Measurements from ENCODE around the gene HADH.

The HADH gene

GRCh38 chr4:108031427-108032083, 41.9 kb downstream of the HADH start:
- H3K4me3 Mint-ChIP-seq = no peak overlapping the region
- H3K27me3 Mint-ChIP-seq (ENCODE audit: low read depth) = no peaks in the 10 kb centered on the region
- H3K4me1 Mint-ChIP-seq (ENCODE audit: low read depth) = peaks cover 55% of the 10 kb centered on the region
- H3K27ac Mint-ChIP-seq = peak overlapping the region; percentile 88
- H3K9me3 Mint-ChIP-seq = peaks cover 3% of the 10 kb centered on the region
- H3K36me3 Mint-ChIP-seq (ENCODE audit: low read depth) = peaks cover 29% of the 10 kb centered on the region

- Mint-ChIP-seq H3K9me3 (peaks cover 3% of the 10 kb centered on the region), H3K27me3 (ENCODE audit: low read depth) (no peaks in the 10 kb centered on the region), H3K4me3 (no peak overlapping the region), H3K36me3 (ENCODE audit: low read depth) (peaks cover 23% of the 10 kb centered on the region), H3K27ac (no peak overlapping the region), H3K4me1 (ENCODE audit: low read depth) (peaks cover 58% of the 10 kb centered on the region)
Observed at GRCh38 chr4:108033348-108033747, 43.7 kb downstream of the HADH start.

DNA sequence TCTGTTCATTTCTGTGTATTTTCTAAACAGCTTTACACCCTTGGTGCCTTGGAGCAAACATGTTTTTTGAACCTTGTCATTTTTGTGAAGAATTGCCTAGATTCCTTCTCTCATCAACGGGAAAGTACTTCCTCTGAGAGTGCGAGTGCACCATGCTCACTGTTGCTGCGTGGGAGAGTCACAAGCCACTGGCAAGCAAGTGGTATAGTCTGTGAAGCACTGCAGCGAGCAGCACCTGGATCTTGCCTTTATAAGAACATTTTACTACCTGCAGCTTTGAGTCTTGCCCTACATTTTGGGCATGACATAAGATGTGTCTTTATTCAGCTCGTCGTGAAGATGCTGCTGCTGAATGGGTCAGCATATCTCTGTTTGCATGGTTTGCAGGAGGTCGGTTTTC, 44.9 kb downstream of the HADH start:
- H3K9me3 Mint-ChIP-seq = peaks cover 3% of the 10 kb centered on the region
- peaks cover 49% of the 10 kb centered on the region for H3K4me1 Mint-ChIP-seq (ENCODE audit: low read depth)
- H3K4me3 Mint-ChIP-seq = peak overlapping the region; percentile 49
- H3K36me3 Mint-ChIP-seq (ENCODE audit: low read depth) = peaks cover 19% of the 10 kb centered on the region
- H3K27me3 Mint-ChIP-seq (ENCODE audit: low read depth) = no peaks in the 10 kb centered on the region
- H3K27ac Mint-ChIP-seq = no peak overlapping the region

DNA sequence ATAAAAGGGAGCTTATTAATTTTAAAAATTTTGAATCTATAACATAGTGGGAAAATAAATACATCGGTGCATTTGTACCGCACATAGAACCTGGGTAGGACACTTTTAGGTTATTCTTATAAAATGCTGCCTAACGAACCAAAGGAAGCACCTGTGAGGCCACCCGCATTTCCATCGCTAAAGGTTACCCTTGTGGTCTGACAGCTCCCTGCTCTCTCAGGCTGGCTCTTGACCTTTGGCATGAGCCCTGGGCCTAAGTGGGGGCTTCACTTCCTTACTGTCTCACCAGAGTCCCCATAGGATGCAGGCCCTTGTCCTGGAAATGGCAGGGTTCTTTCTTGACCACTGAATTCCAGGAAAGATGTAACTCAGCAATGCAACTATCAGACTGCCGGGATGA, 46.0 kb downstream of the HADH start:
- peaks cover 38% of the 10 kb centered on the region for H3K4me1 Mint-ChIP-seq (ENCODE audit: low read depth)
- peaks cover 19% of the 10 kb centered on the region for H3K36me3 Mint-ChIP-seq (ENCODE audit: low read depth)
- H3K4me3 Mint-ChIP-seq = peak overlapping the region; percentile 37
- peaks cover 8% of the 10 kb centered on the region for H3K9me3 Mint-ChIP-seq
- no peaks in the 10 kb centered on the region for H3K27me3 Mint-ChIP-seq (ENCODE audit: low read depth)
- H3K27ac Mint-ChIP-seq = peak overlapping the region; percentile 90

DNA sequence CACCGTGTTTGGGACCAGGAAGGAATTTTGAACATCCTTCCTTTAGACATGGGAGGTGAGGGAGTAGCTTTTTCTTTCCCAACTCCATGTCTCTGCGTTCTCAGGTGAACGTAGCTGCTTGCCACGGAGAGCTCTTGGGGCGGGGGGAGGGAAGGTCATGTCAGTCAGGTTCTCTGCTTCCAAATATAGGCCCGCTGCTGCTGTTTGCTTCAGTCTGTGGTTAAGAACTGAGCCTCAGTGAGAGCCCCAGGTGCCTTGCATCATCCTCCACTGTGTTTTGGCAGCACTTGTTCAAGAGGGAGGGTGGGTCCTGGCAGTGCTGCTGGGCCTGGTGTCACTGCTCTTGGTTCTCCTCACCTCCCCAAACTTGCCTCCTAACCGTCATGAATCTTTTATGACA, 46.5 kb downstream of the HADH start:
- Mint-ChIP-seq H3K4me3 (peak overlapping the region; percentile 15), H3K27ac (peak overlapping the region; percentile 90), H3K9me3 (peaks cover 8% of the 10 kb centered on the region), H3K4me1 (ENCODE audit: low read depth) (peaks cover 34% of the 10 kb centered on the region), H3K36me3 (ENCODE audit: low read depth) (peaks cover 17% of the 10 kb centered on the region), H3K27me3 (ENCODE audit: low read depth) (no peaks in the 10 kb centered on the region)

DNA sequence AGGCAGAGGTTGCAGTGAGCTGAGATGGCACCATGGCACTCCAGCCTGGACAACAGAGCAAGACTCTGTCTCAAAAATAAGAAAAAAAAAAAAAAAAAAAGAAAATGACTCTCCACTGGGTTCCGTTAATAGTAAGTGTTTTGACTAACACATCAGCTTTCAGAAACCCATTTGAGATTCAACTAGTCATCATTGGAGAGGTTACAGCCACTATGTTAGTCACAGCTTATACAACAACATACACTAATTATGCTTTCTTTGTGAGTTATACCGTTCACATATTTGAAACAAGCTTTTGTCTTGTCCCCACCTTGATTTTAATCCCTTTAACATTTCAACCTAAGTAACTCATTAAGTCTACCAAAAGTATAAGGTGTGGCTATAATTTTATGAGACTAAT, 48.2 kb downstream of the HADH start:
- no peak overlapping the region for H3K4me3 Mint-ChIP-seq
- H3K36me3 Mint-ChIP-seq (ENCODE audit: low read depth) = peaks cover 12% of the 10 kb centered on the region
- H3K27me3 Mint-ChIP-seq (ENCODE audit: low read depth) = no peaks in the 10 kb centered on the region
- peaks cover 30% of the 10 kb centered on the region for H3K4me1 Mint-ChIP-seq (ENCODE audit: low read depth)
- H3K9me3 Mint-ChIP-seq = peaks cover 5% of the 10 kb centered on the region
- no peak overlapping the region for H3K27ac Mint-ChIP-seq

DNA sequence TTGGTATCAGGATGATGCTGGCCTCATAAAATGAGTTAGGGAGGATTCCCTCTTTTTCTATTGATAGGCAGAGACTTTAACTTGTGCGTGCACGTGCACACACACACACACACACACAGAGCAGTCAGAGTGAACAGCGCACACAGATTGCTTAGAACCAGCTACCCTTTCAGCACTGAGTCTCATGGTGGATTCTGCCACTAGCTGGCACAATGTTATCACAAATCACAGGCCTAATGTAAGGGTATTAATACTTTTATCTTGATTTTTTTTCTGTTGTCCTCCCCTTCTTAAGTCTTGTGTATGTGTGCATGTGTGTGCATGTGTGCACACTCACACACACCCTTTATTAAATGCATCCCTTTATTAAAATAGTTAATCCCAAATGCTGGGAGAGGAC, 53.2 kb downstream of the HADH start:
- peaks cover 28% of the 10 kb centered on the region for H3K36me3 Mint-ChIP-seq (ENCODE audit: low read depth)
- no peak overlapping the region for H3K27ac Mint-ChIP-seq
- H3K9me3 Mint-ChIP-seq = peaks cover 5% of the 10 kb centered on the region
- H3K4me3 Mint-ChIP-seq = no peak overlapping the region
- H3K4me1 Mint-ChIP-seq (ENCODE audit: low read depth) = peaks cover 25% of the 10 kb centered on the region
- no peaks in the 10 kb centered on the region for H3K27me3 Mint-ChIP-seq (ENCODE audit: low read depth)

- Mint-ChIP-seq H3K4me3 (no peak overlapping the region), H3K27me3 (ENCODE audit: low read depth) (no peaks in the 10 kb centered on the region), H3K27ac (peak overlapping the region; percentile 67), H3K4me1 (ENCODE audit: low read depth) (peaks cover 30% of the 10 kb centered on the region), H3K36me3 (ENCODE audit: low read depth) (peaks cover 32% of the 10 kb centered on the region), H3K9me3 (peaks cover 5% of the 10 kb centered on the region)
Observed at GRCh38 chr4:108043526-108043925, 53.8 kb downstream of the HADH start.

GRCh38 chr4:108044951-108045686, 55.4 kb downstream of the HADH start:
- Mint-ChIP-seq H3K9me3 (peaks cover under 1% of the 10 kb centered on the region), H3K4me3 (no peak overlapping the region), H3K36me3 (ENCODE audit: low read depth) (peaks cover 42% of the 10 kb centered on the region), H3K27ac (peak overlapping the region; percentile 39), H3K27me3 (ENCODE audit: low read depth) (no peaks in the 10 kb centered on the region), H3K4me1 (ENCODE audit: low read depth) (peaks cover 45% of the 10 kb centered on the region)

DNA sequence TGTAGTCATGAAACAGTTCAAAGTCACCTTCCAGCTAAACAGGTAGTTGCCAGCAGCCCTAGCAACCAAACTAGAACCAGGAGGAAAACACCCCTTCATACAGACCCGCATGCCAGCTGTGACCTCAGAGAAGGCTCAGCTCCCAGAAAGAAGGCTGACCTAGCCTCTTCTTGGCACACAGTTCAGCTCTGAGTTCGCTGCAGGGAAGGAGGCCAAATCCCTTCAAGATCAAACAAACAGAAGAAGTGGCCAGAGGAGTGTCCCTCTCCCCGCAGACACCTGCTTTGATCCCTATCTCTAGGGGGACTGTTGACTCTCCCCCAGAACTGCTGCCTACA, 56.0 kb downstream of the HADH start:
- peaks cover 49% of the 10 kb centered on the region for H3K4me1 Mint-ChIP-seq (ENCODE audit: low read depth)
- H3K9me3 Mint-ChIP-seq = no peaks in the 10 kb centered on the region
- no peaks in the 10 kb centered on the region for H3K27me3 Mint-ChIP-seq (ENCODE audit: low read depth)
- no peak overlapping the region for H3K4me3 Mint-ChIP-seq
- peaks cover 43% of the 10 kb centered on the region for H3K36me3 Mint-ChIP-seq (ENCODE audit: low read depth)
- peak overlapping the region; percentile 39 for H3K27ac Mint-ChIP-seq

DNA sequence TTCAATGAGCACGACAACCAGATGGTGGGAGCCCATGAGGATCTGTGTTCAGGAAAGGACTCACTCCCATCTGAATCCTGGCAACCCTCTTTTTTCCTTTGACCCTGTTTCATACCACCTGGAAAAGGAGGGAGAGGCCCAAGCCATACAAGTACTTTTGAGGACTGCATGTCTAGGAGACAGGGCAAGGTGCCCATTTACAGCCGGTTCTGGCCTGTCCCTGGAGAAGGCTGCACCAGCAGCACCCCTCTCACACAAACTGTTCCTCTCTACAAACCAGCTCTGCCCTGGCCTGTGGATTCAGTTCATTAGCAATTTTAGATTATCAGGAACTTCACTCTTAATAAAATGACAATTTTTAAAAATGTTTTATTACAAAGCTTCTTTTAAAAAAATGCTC, 57.5 kb downstream of the HADH start:
- Mint-ChIP-seq H3K27me3 (ENCODE audit: low read depth) (no peaks in the 10 kb centered on the region), H3K27ac (no peak overlapping the region), H3K4me3 (no peak overlapping the region), H3K9me3 (no peaks in the 10 kb centered on the region), H3K36me3 (ENCODE audit: low read depth) (peaks cover 47% of the 10 kb centered on the region), H3K4me1 (ENCODE audit: low read depth) (peaks cover 61% of the 10 kb centered on the region)

DNA sequence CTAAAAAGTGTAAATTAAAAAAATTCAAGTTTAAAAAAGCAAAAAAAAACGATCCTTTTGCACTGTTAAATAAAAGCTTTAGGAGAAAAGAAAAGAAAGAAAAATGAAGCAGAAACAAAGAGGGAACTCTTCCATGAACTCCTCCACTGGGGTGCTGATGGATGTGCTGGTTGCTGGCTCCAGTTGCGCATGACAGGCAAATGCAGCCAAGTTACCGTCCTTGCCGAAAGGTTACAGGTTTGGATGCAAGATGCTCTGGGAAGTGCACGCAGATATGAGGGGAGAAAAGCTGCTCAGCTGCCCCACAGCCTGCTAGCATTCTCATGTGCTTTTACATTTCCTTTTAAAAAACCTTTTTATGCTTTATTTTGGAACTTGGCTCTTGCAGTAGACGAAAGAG, 58.5 kb downstream of the HADH start:
- Mint-ChIP-seq H3K9me3 (no peaks in the 10 kb centered on the region), H3K36me3 (ENCODE audit: low read depth) (peaks cover 53% of the 10 kb centered on the region), H3K27ac (no peak overlapping the region), H3K27me3 (ENCODE audit: low read depth) (no peaks in the 10 kb centered on the region), H3K4me3 (no peak overlapping the region), H3K4me1 (ENCODE audit: low read depth) (peaks cover 67% of the 10 kb centered on the region)

DNA sequence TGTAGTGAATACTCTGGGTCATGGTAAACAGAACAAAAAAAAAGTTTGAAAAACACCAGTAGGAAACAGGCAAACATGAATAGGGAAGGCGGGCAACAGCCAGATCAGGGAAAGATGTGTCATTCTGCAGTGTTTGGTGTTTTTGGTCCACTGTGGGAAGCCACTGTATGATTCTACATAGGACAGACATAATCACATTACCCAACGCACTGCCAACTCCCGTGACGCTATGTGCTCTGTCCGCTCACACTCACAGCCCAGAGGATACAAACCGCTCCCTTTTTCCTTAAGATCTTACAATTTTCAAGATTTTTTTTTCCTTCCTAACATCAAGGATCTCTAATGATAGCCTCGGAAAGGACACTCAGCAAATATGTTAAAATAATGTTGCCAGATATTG, 59.3 kb downstream of the HADH start:
- peaks cover 56% of the 10 kb centered on the region for H3K36me3 Mint-ChIP-seq (ENCODE audit: low read depth)
- H3K27me3 Mint-ChIP-seq (ENCODE audit: low read depth) = no peaks in the 10 kb centered on the region
- H3K9me3 Mint-ChIP-seq = no peaks in the 10 kb centered on the region
- peak overlapping the region; percentile 85 for H3K4me3 Mint-ChIP-seq
- peak overlapping the region; percentile 98 for H3K27ac Mint-ChIP-seq
- H3K4me1 Mint-ChIP-seq (ENCODE audit: low read depth) = peaks cover 68% of the 10 kb centered on the region

- Mint-ChIP-seq H3K4me3 (peak overlapping the region; percentile 85), H3K9me3 (no peaks in the 10 kb centered on the region), H3K36me3 (ENCODE audit: low read depth) (peaks cover 59% of the 10 kb centered on the region), H3K4me1 (ENCODE audit: low read depth) (peaks cover 69% of the 10 kb centered on the region), H3K27me3 (ENCODE audit: low read depth) (no peaks in the 10 kb centered on the region), H3K27ac (peak overlapping the region; percentile 98)
Observed at GRCh38 chr4:108049406-108049805, 59.7 kb downstream of the HADH start.

Measured in T-helper 1 cell treated with Interleukin-12 subunit alpha and Interleukin-12 subunit beta and Interleukin-4 antibody, amounts not matched to agents 30 μg/mL and 1 μg/mL, for 36 hours (primary cell).